Measurements from ENCODE around the gene CCDC85B.

Gene CCDC85B

DNA sequence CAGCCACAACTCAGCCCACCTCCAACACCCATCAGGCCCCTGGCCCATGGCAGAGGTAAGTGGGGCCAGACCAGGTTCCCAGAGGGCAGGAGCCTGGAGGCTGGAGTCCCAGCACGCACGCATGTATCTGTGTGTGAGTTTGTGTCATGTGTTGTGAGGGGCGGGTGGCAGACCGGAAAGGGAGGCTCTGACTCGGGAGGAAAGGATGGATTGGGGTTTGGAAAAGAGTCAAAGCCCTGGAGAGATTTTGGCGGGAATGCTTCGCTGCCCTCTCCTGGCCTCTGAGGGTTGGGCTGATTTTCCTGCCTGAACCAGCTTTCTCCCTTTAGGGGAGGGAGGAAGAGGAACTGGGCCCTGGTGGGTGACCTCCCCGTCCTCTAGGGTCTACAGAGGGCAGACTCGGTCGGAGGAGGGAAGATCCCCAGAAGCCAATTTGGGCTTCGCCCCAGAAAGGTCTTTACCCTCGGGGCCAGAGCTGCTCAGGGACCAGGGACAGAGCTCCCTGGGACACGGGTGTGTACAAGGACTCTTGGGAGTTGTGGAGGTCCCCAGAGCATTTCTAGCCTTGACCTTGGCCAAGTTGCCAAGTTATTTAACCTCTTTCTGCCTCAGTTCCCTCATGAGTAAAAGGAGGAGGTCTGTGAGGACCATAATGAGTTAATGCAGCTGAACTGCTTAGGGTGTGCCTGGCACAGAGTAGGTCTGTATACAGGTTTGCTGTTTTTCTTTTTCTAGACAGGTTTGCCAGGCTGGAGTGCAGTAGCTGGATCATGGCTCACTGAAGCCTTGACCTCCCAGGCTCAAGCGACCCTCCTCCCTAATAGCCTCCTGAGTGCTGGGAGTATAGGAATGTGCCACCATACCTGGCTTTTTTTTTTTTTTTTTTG lies 21.5 kb downstream of the CCDC85B start:
- TF ChIP-seq, protein P1, sequence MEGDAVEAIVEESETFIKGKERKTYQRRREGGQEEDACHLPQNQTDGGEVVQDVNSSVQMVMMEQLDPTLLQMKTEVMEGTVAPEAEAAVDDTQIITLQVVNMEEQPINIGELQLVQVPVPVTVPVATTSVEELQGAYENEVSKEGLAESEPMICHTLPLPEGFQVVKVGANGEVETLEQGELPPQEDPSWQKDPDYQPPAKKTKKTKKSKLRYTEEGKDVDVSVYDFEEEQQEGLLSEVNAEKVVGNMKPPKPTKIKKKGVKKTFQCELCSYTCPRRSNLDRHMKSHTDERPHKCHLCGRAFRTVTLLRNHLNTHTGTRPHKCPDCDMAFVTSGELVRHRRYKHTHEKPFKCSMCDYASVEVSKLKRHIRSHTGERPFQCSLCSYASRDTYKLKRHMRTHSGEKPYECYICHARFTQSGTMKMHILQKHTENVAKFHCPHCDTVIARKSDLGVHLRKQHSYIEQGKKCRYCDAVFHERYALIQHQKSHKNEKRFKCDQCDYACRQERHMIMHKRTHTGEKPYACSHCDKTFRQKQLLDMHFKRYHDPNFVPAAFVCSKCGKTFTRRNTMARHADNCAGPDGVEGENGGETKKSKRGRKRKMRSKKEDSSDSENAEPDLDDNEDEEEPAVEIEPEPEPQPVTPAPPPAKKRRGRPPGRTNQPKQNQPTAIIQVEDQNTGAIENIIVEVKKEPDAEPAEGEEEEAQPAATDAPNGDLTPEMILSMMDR (IDR thresholded peaks at IDR 0.05; ENCODE audit: control extremely low read depth, extremely low read depth, low read depth, missing control alignments), result no peak
- ChIA-PET CTCF (interaction anchor here (0.8 to 2.9 kb wide), 8 partner anchors 11 to 200 kb away, joined by 3 to 15 read pairs (median 4); partner anchors contain the start of genes FIBP, FOSL1 and KAT5), POLR2A (interaction anchor here (0.5 kb wide), 1 partner anchor 89 kb away, joined by 3 read pairs; no protein-coding TSS in a partner anchor)
- DNase-seq (ENCODE audit: extremely low spot score), result no peak

DNA sequence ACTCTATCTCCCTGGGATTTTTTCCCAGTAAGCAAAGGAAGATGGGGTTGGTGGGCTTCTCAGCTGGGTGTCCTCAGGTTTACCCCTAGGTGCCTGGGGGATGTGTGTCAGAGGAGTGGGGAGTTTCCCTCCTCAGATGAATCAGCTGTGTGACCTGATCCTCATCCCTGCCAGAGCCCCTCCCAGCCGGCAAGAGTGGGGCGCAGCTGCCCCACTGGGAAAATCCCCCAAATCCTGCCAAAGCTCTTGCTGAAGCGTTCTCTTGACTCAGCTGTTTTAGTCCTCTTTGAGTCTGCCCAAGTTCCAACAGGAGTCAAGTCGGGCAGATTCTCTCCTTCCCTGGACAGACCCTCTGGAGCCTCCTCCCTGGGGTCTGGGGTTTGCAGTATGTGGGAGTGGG lies 22.4 kb downstream of the CCDC85B start:
- TF ChIP-seq, protein P1 (IDR thresholded peaks at IDR 0.05; ENCODE audit: control extremely low read depth, extremely low read depth, low read depth, missing control alignments), result no peak
- DNase-seq (ENCODE audit: extremely low spot score), result peak; percentile 52
- CTCF ChIA-PET, result interaction anchor here (1.0 to 2.9 kb wide), 6 partner anchors 10 to 201 kb away, joined by 3 to 15 read pairs (median 6); partner anchors contain the start of genes FIBP and KAT5
- POLR2A ChIA-PET, result no interaction called here

GRCh38 chr11:65915101-65915820 lies 24.8 kb downstream of the CCDC85B start:
- TF ChIP-seq, protein P1 (IDR thresholded peaks at IDR 0.05; ENCODE audit: control extremely low read depth, extremely low read depth, low read depth, missing control alignments), result no peak
- DNase-seq (ENCODE audit: extremely low spot score), result no peak
- ChIA-PET CTCF (interaction anchor here (1.2 to 1.7 kb wide), 4 partner anchors 23 to 523 kb away, joined by 3 to 7 read pairs (median 4); partner anchors contain the start of genes CCDC85B and MRPL11), POLR2A (interaction anchor here (1.2 kb wide), 1 partner anchor 23 kb away, joined by 4 read pairs; no protein-coding TSS in a partner anchor)

DNA sequence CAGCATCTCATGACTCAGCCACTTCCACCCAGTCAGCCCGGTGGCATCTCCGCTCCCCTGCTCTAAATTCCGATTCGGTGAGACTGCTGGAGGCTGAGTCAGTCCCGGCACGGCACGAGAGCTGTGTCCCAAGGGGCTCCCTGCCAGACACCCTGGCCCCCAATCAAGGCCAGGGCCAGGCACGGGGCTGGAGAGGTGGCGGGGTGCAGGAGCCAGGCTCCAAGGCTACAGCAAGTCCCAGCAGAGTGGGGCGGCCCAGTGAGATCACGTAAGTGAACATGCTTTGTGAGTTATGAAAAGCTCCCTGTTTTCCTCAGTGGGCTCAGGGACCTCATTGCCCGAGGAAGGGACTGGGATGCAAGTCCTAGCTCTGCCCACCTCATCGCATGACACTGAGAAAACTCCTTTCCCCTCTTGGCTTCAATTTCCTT lies 25.4 kb downstream of the CCDC85B start:
- ChIA-PET CTCF (interaction anchor here (1.2 to 1.7 kb wide), 3 partner anchors 25 to 523 kb away, joined by 3 to 7 read pairs (median 4); partner anchors contain the start of genes CCDC85B and MRPL11), POLR2A (interaction anchor here (1.2 kb wide), 1 partner anchor 23 kb away, joined by 4 read pairs; no protein-coding TSS in a partner anchor)
- no peak for DNase-seq (ENCODE audit: extremely low spot score)
- TF ChIP-seq, protein P1 (IDR thresholded peaks at IDR 0.05; ENCODE audit: control extremely low read depth, extremely low read depth, low read depth, missing control alignments), result no peak

DNA sequence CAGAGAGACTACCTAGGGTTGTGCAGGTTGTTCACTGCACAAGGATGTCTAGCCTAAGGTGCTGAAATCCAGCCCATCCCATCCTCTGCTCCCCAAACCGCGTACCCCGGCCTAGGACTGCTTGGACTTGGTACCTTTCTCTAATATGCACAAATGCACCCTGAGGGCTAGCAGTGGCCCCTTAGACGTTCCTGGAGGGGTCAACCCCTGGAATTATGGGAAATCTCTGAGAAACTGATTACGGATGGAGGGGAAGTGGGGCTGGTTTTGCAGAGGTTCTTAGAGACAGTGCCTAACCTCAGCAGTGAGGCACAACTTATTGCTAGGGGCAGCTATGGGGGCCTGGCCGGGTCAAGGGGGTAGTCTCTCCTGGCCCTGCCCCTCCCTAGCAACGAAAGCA lies 25.9 kb downstream of the CCDC85B start:
- TF ChIP-seq, protein P1 (IDR thresholded peaks at IDR 0.05; ENCODE audit: control extremely low read depth, extremely low read depth, low read depth, missing control alignments), result no peak
- ChIA-PET CTCF (interaction anchor here (0.9 to 1.7 kb wide), 4 partner anchors 15 to 522 kb away, joined by 3 to 7 read pairs (median 4); partner anchors contain the start of genes CCDC85B and MRPL11), POLR2A (no interaction called here)
- no peak for DNase-seq (ENCODE audit: extremely low spot score)

GRCh38 chr11:65917077-65917433 lies 26.6 kb downstream of the CCDC85B start:
- TF ChIP-seq, protein P1 (IDR thresholded peaks at IDR 0.05; ENCODE audit: control extremely low read depth, extremely low read depth, low read depth, missing control alignments), result no peak
- DNase-seq (ENCODE audit: extremely low spot score), result no peak
- ChIA-PET POLR2A (interaction anchor here (0.6 kb wide), 2 partner anchors 54 to 1156 kb away, joined by 3 to 7 read pairs; no protein-coding TSS in a partner anchor), CTCF (interaction anchor here (0.9 to 1.6 kb wide), 3 partner anchors 11 to 128 kb away, joined by 3 to 5 read pairs (median 4); no protein-coding TSS in a partner anchor)
